ENCODE measurements around the gene PPM1D. TPM values are rescaled to one million over a fixed set of nuclear protein-coding genes. Genes with fewer than 3 reads are reported as not detected.

The PPM1D gene
- total and polyA plus RNA-seq, 4 experiments from 2014 or later: 7.0 to 19.4 (median 14.5) TPM

- H3K4me1 Mint-ChIP-seq: peaks cover 3 to 6% (median 5%) of the 10 kb centered on the region in 4 donors
- no peak overlapping the region for H3K27ac Mint-ChIP-seq
- CTCF ChIA-PET (ENCODE audit: partially characterized antibody): interaction anchor here (3.7 kb wide), 1 partner anchor 8 kb away, joined by 18 read pairs; no protein-coding TSS in a partner anchor
- POLR2A ChIA-PET (ENCODE audit: partially characterized antibody): no interaction called here
- H3K4me3 Mint-ChIP-seq: no peak overlapping the region
- H3K9me3 Mint-ChIP-seq: no peaks in the 10 kb centered on the region
- H3K4me1 ChIP-seq (ENCODE audit: insufficient read depth, low read length): no peaks in the 10 kb centered on the region
- no peaks in the 10 kb centered on the region for H3K27me3 ChIP-seq (ENCODE audit: insufficient read depth, low read length)
- H3K9me3 ChIP-seq (ENCODE audit: control insufficient read depth in 1 of 2, low read length in 2 of 2): no peaks in the 10 kb centered on the region
- intact Hi-C loops (cut with micrococcal nuclease): no loop called here
- no peak overlapping the region for H3K27ac ChIP-seq (ENCODE audit: low read depth, low read length)
- peaks cover 0 to 11% of the 10 kb centered on the region in 2 donors for H3K36me3 Mint-ChIP-seq
- no peaks in the 10 kb centered on the region for H3K36me3 ChIP-seq (ENCODE audit: insufficient read depth, low read length)
- DNase-seq: no peak
- no peak overlapping the region for H3K4me3 ChIP-seq (ENCODE audit: low read length in 2 of 2)
- H3K27me3 Mint-ChIP-seq: no peaks in the 10 kb centered on the region
Measured at GRCh38 chr17:60629120-60629519, 29.1 kb downstream of the PPM1D start.

- DNase-seq: no peak
- peak overlapping the region in 4 of 7 donors; percentile 25 to 84 (median 58) for H3K27ac Mint-ChIP-seq
Measured at GRCh38 chr17:60630352-60630751, 30.4 kb downstream of the PPM1D start.

GRCh38 chr17:60631119-60631518 is 31.1 kb downstream of the PPM1D start:
- H3K36me3 Mint-ChIP-seq: peaks cover 0 to 25% of the 10 kb centered on the region in 2 donors
- H3K27me3 Mint-ChIP-seq: no peaks in the 10 kb centered on the region
- H3K27me3 ChIP-seq (ENCODE audit: insufficient read depth, low read length): no peaks in the 10 kb centered on the region
- no peaks in the 10 kb centered on the region for H3K36me3 ChIP-seq (ENCODE audit: insufficient read depth, low read length)
- no peak for DNase-seq
- no peaks in the 10 kb centered on the region for H3K9me3 ChIP-seq (ENCODE audit: control insufficient read depth in 1 of 2, low read length in 2 of 2)
- no peaks in the 10 kb centered on the region for H3K9me3 Mint-ChIP-seq
- POLR2A ChIA-PET (ENCODE audit: partially characterized antibody): no interaction called here
- peaks cover 3 to 6% (median 5%) of the 10 kb centered on the region in 4 donors for H3K4me1 Mint-ChIP-seq
- H3K4me3 ChIP-seq (ENCODE audit: low read length in 2 of 2): no peak overlapping the region
- H3K4me1 ChIP-seq (ENCODE audit: insufficient read depth, low read length): no peaks in the 10 kb centered on the region
- H3K4me3 Mint-ChIP-seq: no peak overlapping the region
- H3K27ac ChIP-seq (ENCODE audit: low read depth, low read length): no peak overlapping the region
- intact Hi-C loops (cut with micrococcal nuclease): no loop called here
- CTCF ChIA-PET (ENCODE audit: partially characterized antibody): interaction anchor here (0.9 to 1.5 kb wide), 3 partner anchors 8 to 30 kb away, joined by 3 to 6 read pairs (median 3); no protein-coding TSS in a partner anchor
- H3K27ac Mint-ChIP-seq: peak overlapping the region in 2 of 7 donors; percentile 35 to 66

More at GRCh38 chr17:60630352-60630751, 30.4 kb downstream of the PPM1D start:
- ChIA-PET POLR2A (ENCODE audit: partially characterized antibody) (no interaction called here), CTCF (ENCODE audit: partially characterized antibody) (interaction anchor here (0.9 to 1.5 kb wide), 3 partner anchors 9 to 54 kb away, joined by 3 to 6 read pairs (median 6); no protein-coding TSS in a partner anchor)
- Histone ChIP-seq H3K4me3 (ENCODE audit: low read length in 2 of 2) (no peak overlapping the region), H3K27me3 (ENCODE audit: insufficient read depth, low read length) (no peaks in the 10 kb centered on the region), H3K9me3 (ENCODE audit: control insufficient read depth in 1 of 2, low read length in 2 of 2) (no peaks in the 10 kb centered on the region), H3K4me1 (ENCODE audit: insufficient read depth, low read length) (no peaks in the 10 kb centered on the region), H3K36me3 (ENCODE audit: insufficient read depth, low read length) (no peaks in the 10 kb centered on the region), H3K27ac (ENCODE audit: low read depth, low read length) (no peak overlapping the region)
- H3K9me3 Mint-ChIP-seq: no peaks in the 10 kb centered on the region
- no peaks in the 10 kb centered on the region for H3K27me3 Mint-ChIP-seq
- intact Hi-C loops (cut with micrococcal nuclease): no loop called here
- H3K4me1 Mint-ChIP-seq: peaks cover 3 to 6% (median 5%) of the 10 kb centered on the region in 4 donors
- no peak overlapping the region for H3K4me3 Mint-ChIP-seq
- H3K36me3 Mint-ChIP-seq: peaks cover 0 to 19% of the 10 kb centered on the region in 2 donors

- H3K4me3 ChIP-seq (ENCODE audit: low read length in 2 of 2): no peak overlapping the region
- Mint-ChIP-seq H3K27ac (peak overlapping the region in 4 of 7 donors; percentile 2 to 78 (median 48)), H3K27me3 (no peaks in the 10 kb centered on the region), H3K4me1 (peaks cover 0 to 11% (median 5%) of the 10 kb centered on the region in 4 donors), H3K9me3 (peaks cover 0 to 2% (median 0%) of the 10 kb centered on the region in 8 donors), H3K4me3 (no peak overlapping the region), H3K36me3 (peaks cover 7 to 45% of the 10 kb centered on the region in 2 donors)
- DNase-seq: no peak
- H3K27me3 ChIP-seq (ENCODE audit: insufficient read depth, low read length): no peaks in the 10 kb centered on the region
- ChIA-PET POLR2A (ENCODE audit: partially characterized antibody) (no interaction called here), CTCF (ENCODE audit: partially characterized antibody) (interaction anchor here (0.6 to 4.5 kb wide), 23 partner anchors 9 to 1002 kb away, joined by 3 to 37 read pairs (median 3); partner anchors contain the start of gene PPM1D)
- intact Hi-C loops (cut with micrococcal nuclease): loop anchor here (1.0 to 5.0 kb wide), 5 partner anchors 37 to 600 kb away; partner anchors contain the start of gene PPM1D
- no peaks in the 10 kb centered on the region for H3K4me1 ChIP-seq (ENCODE audit: insufficient read depth, low read length)
- no peaks in the 10 kb centered on the region for H3K36me3 ChIP-seq (ENCODE audit: insufficient read depth, low read length)
- no peak overlapping the region for H3K27ac ChIP-seq (ENCODE audit: low read depth, low read length)
- H3K9me3 ChIP-seq (ENCODE audit: control insufficient read depth in 1 of 2, low read length in 2 of 2): no peaks in the 10 kb centered on the region
Measured at GRCh38 chr17:60637683-60638082, 37.7 kb downstream of the PPM1D start.

- no peaks in the 10 kb centered on the region for H3K9me3 ChIP-seq (ENCODE audit: control insufficient read depth in 1 of 2, low read length in 2 of 2)
- no peaks in the 10 kb centered on the region for H3K4me1 ChIP-seq (ENCODE audit: insufficient read depth, low read length)
- intact Hi-C loops (cut with micrococcal nuclease): loop anchor here (2.0 to 5.0 kb wide), 3 partner anchors 38 to 602 kb away; partner anchors contain the start of gene PPM1D
- POLR2A ChIA-PET (ENCODE audit: partially characterized antibody): interaction anchor here (0.7 kb wide), 1 partner anchor 39 kb away, joined by 3 read pairs; the partner anchor contains the start of gene BCAS3
- Mint-ChIP-seq H3K27ac (peak overlapping the region in 1 of 7 donors; percentile 51), H3K27me3 (no peaks in the 10 kb centered on the region), H3K4me3 (no peak overlapping the region), H3K36me3 (peaks cover 7 to 45% of the 10 kb centered on the region in 2 donors), H3K9me3 (peaks cover 0 to 2% (median 0%) of the 10 kb centered on the region in 8 donors), H3K4me1 (peaks cover 0 to 11% (median 5%) of the 10 kb centered on the region in 4 donors)
- no peaks in the 10 kb centered on the region for H3K27me3 ChIP-seq (ENCODE audit: insufficient read depth, low read length)
- no peaks in the 10 kb centered on the region for H3K36me3 ChIP-seq (ENCODE audit: insufficient read depth, low read length)
- CTCF ChIA-PET (ENCODE audit: partially characterized antibody): interaction anchor here (0.7 to 4.5 kb wide), 16 partner anchors 8 to 187 kb away, joined by 3 to 37 read pairs (median 4); partner anchors contain the start of genes BCAS3 and PPM1D
- H3K27ac ChIP-seq (ENCODE audit: low read depth, low read length): no peak overlapping the region
- H3K4me3 ChIP-seq (ENCODE audit: low read length in 2 of 2): no peak overlapping the region
- DNase-seq: no peak
Measured at GRCh38 chr17:60639019-60639330, 39.0 kb downstream of the PPM1D start.

- Mint-ChIP-seq H3K27ac (peak overlapping the region in 1 of 7 donors; percentile 3), H3K4me1 (peaks cover 0 to 11% (median 5%) of the 10 kb centered on the region in 4 donors), H3K36me3 (peaks cover 7 to 35% of the 10 kb centered on the region in 2 donors), H3K9me3 (peaks cover 0 to 2% (median 0%) of the 10 kb centered on the region in 8 donors), H3K27me3 (no peaks in the 10 kb centered on the region), H3K4me3 (no peak overlapping the region)
- CTCF ChIA-PET (ENCODE audit: partially characterized antibody): interaction anchor here (0.7 to 1.0 kb wide), 3 partner anchors 12 to 178 kb away, joined by 3 to 4 read pairs (median 3); partner anchors contain the start of gene BCAS3
- H3K36me3 ChIP-seq (ENCODE audit: insufficient read depth, low read length): no peaks in the 10 kb centered on the region
- no peak overlapping the region for H3K27ac ChIP-seq (ENCODE audit: low read depth, low read length)
- H3K4me1 ChIP-seq (ENCODE audit: insufficient read depth, low read length): no peaks in the 10 kb centered on the region
- no peaks in the 10 kb centered on the region for H3K27me3 ChIP-seq (ENCODE audit: insufficient read depth, low read length)
- no peak overlapping the region for H3K4me3 ChIP-seq (ENCODE audit: low read length in 2 of 2)
- H3K9me3 ChIP-seq (ENCODE audit: control insufficient read depth in 1 of 2, low read length in 2 of 2): no peaks in the 10 kb centered on the region
- intact Hi-C loops (cut with micrococcal nuclease): no loop called here
- POLR2A ChIA-PET (ENCODE audit: partially characterized antibody): interaction anchor here (0.7 kb wide), 1 partner anchor 489 kb away, joined by 3 read pairs; no protein-coding TSS in a partner anchor
- no peak for DNase-seq
Measured at GRCh38 chr17:60640503-60640902, 40.5 kb downstream of the PPM1D start.

- Histone ChIP-seq H3K4me1 (ENCODE audit: insufficient read depth, low read length) (no peaks in the 10 kb centered on the region), H3K4me3 (ENCODE audit: low read length in 2 of 2) (no peak overlapping the region), H3K9me3 (ENCODE audit: control insufficient read depth in 1 of 2, low read length in 2 of 2) (no peaks in the 10 kb centered on the region), H3K27me3 (ENCODE audit: insufficient read depth, low read length) (no peaks in the 10 kb centered on the region), H3K36me3 (ENCODE audit: insufficient read depth, low read length) (no peaks in the 10 kb centered on the region), H3K27ac (ENCODE audit: low read depth, low read length) (no peak overlapping the region)
- no peaks in the 10 kb centered on the region for H3K27me3 Mint-ChIP-seq
- H3K27ac Mint-ChIP-seq: peak overlapping the region in 2 of 7 donors; percentile 23 to 47
- H3K4me1 Mint-ChIP-seq: peaks cover 3 to 14% (median 7%) of the 10 kb centered on the region in 4 donors
- no peak for DNase-seq
- peaks cover 0 to 2% (median 0%) of the 10 kb centered on the region in 8 donors for H3K9me3 Mint-ChIP-seq
- peaks cover 7 to 34% of the 10 kb centered on the region in 2 donors for H3K36me3 Mint-ChIP-seq
- ChIA-PET POLR2A (ENCODE audit: partially characterized antibody) (no interaction called here), CTCF (ENCODE audit: partially characterized antibody) (interaction anchor here (1.0 kb wide), 2 partner anchors 36 to 179 kb away, joined by 3 to 4 read pairs; partner anchors contain the start of gene BCAS3)
- intact Hi-C loops (cut with micrococcal nuclease): no loop called here
- H3K4me3 Mint-ChIP-seq: no peak overlapping the region
Measured at GRCh38 chr17:60641126-60641525, 41.1 kb downstream of the PPM1D start.
